ENCODE measurements around the gene RAPH1.

- TF ChIP-seq CTCF (IDR thresholded peaks at IDR 0.05) (no peak), POLR2AphosphoS5 (IDR thresholded peaks at IDR 0.05) (no peak), POLR2A (IDR thresholded peaks at IDR 0.05) (no peak), EP300 (IDR thresholded peaks at IDR 0.05) (no peak)
These were observed 18.7 kb upstream of the RAPH1 start for GRCh38 chr2:203553784-203554183.

All from gastroesophageal sphincter (tissue), 3 donors.